C4-2B (cell line): Measurements from ENCODE around the gene PEF1.
A peak's percentile ranks its signal among the peaks of the same experiment; 100 is the strongest.
"Not testable (repeated sequence)": the region's sequence is repeated elsewhere in the genome, so short reads cannot be mapped to it uniquely, and the experiment has no call there.

Source experiments
- H3K27ac ChIP-seq: fragments of 450-650 bp; 2 replicates; pipeline ENCODE4 v1.5.1; 2017
- ZFX ChIP-seq: fragments of 450-650 bp; IDR thresholded peaks from 2 replicates; pipeline ENCODE4 v1.6.1; 2017
- TF ChIP-seq, protein P1 (sequence below): fragments of 450-650 bp; conservative IDR thresholded peaks from 2 replicates; pipeline ENCODE4 v1.5.1; 2017; ENCODE audit warnings: mild to moderate bottlenecking

PEF1 gene

DNA sequence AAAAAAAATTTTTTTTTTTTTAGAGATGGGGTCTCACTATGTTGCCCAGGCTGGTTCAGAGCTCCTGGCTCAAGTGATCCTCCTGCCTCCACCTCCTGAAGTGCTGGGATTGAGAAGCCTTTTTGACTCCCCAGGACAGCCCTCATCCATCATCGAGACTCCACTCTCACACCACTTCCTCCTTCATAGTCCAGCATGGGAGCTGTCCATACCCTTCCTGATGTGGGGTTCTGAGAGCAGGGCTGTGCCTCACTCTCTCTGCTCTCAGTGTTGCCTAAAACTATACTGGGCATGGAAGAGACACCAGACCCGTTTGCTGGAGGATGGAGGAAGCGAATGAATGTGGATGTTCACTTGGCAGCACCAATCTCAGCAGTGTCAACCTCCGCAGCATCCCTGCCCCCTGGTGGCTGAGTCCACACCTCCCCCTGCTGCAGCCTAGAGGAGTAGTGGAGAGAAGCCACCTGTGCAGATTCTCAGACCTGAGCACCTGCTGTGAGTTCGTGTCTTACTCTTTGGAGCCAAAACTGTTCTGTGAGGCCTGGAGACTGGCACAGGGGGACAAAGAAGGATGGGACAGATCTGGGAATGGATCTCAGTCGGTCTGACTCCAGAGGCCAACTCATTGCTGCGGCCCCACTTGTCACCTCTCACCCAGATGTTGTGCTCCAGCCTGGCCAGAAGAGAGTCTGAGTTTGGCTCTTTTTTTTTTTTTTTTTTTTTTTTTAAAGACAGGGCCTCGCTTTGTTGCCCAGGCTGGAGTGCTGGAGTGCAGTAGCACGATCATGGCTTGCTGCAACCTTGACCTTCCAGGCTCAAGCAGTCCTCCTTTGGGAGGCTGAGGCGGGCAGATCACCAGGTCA, 50.7 kb downstream of the PEF1 start:
- TF ChIP-seq, protein P1, sequence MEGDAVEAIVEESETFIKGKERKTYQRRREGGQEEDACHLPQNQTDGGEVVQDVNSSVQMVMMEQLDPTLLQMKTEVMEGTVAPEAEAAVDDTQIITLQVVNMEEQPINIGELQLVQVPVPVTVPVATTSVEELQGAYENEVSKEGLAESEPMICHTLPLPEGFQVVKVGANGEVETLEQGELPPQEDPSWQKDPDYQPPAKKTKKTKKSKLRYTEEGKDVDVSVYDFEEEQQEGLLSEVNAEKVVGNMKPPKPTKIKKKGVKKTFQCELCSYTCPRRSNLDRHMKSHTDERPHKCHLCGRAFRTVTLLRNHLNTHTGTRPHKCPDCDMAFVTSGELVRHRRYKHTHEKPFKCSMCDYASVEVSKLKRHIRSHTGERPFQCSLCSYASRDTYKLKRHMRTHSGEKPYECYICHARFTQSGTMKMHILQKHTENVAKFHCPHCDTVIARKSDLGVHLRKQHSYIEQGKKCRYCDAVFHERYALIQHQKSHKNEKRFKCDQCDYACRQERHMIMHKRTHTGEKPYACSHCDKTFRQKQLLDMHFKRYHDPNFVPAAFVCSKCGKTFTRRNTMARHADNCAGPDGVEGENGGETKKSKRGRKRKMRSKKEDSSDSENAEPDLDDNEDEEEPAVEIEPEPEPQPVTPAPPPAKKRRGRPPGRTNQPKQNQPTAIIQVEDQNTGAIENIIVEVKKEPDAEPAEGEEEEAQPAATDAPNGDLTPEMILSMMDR = peak; percentile 95
- no peak for TF ChIP-seq ZFX
- H3K27ac ChIP-seq = no peak overlapping the region

DNA sequence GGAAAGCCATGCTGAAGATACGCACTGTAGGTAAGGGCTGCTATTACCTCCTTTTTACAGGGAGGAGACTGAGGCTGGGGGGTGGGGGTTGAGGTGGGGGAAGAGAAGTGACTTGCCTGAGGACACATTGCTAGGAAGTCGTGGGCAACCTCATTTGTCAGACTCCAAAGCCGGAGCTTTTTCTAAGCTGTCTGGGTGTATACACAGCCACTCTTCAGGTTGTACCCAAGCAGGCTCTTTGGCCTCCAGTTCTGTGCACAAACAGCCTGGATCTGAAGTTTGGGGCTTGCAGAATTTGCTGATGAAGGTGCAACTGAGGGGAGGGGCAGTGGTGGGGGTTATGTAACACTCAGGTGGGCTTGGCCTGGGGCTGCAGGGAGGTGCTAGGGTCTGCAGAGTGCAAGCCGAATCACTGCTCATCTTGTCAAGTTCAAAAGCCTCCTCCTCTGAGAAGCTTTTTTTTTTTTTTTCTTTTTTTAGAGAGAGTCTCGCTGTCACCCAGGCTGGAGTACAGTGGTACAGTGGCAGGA, 51.5 kb downstream of the PEF1 start:
- H3K27ac ChIP-seq = no peak overlapping the region
- TF ChIP-seq ZFX = no peak
- TF ChIP-seq, protein P1 = no peak

DNA sequence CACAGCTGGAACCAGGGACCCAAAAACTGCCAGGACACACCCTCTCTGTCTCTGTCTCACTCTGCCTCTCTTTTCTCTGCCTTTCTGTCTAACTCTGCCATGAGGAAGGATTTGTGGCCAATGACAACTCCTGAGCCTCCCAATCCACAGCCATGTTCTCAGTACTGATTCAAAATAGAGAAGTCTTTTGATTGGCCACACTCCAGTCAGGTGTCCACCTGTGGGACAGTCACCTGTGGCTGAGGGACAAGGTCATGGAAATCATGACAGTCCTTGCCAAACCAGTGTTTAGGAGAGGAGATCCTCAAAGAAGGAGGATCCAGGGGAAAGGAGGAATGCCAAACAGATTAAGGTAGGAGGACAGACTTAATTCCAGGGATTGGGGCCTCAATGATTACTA, 52.5 kb downstream of the PEF1 start:
- TF ChIP-seq, protein P1 = no peak
- TF ChIP-seq ZFX = no peak
- H3K27ac ChIP-seq = no peak overlapping the region

DNA sequence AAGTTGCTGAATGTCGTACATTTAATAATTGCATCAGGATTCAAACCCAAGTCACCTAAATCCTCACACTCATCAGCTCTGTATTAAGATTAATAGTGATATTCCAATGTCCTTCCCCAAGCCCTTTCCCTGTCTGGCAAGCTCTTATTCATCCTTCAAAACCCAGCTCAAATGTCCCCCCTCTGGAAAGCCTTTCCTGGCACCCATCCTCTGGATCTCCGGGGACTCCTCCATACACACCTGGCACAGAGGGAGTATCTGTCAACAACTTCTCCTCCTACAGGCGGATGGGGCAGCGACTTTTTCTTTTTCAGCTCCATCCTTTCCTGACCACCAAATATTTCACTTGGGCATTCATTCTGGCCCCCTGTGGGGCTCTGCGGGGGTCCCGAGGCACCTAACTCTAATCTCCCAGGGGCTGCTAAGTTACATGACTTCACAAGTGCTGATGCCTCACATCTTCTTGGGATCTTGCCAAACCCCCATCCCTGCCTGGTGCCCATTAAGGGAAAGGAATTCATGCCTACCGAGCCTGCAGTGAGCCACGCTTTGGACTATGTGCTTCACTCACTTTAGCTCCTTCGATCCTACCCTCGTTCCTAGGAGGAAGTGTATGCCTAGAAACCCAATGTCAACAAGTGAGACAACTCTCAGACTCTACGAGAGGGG, 53.1 kb downstream of the PEF1 start:
- no peak for TF ChIP-seq ZFX
- TF ChIP-seq, protein P1 = no peak

DNA sequence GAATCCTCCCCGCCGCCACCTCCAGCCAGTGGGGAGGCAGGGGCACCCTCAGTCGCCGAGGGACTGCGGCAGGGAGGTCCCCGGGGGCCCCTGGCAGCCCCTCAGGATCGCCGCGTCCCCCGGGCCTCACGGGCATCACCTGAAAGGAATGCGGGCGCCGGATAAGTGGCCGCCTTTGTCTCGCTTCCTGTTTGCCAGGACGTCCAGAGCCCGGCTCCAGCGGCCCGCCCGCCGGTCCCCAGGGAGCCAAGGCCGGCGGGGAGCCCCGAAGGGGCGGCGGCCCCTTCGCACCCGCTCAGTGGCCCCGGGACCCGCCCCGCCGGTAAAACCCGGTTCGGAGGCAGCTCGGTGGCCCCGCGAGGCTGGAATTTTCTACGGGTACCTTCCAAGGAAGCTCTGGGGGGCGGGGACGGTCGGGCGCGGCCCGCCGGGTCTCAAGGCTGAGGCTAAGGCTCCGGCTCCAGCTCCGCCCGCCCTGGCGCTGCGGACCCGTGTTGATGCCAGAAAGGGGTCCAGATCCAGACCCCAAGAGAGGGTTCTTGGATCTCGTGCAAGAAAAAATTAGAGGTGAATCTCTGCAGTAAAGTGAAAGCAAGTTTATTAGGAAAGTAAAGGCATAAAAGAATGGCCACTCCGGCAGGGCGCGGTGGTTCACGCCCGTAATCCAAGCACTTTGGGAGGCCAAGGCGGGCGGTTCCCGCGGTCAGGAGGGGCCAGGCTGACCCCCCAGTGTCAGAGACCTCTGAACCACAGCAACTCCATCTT, 55.7 kb downstream of the PEF1 start:
- no peak overlapping the region for H3K27ac ChIP-seq
- no peak for TF ChIP-seq ZFX
- TF ChIP-seq, protein P1 = no peak

More for the DNA sequence above, 53.1 kb downstream of the PEF1 start:
- no peak overlapping the region for H3K27ac ChIP-seq

DNA sequence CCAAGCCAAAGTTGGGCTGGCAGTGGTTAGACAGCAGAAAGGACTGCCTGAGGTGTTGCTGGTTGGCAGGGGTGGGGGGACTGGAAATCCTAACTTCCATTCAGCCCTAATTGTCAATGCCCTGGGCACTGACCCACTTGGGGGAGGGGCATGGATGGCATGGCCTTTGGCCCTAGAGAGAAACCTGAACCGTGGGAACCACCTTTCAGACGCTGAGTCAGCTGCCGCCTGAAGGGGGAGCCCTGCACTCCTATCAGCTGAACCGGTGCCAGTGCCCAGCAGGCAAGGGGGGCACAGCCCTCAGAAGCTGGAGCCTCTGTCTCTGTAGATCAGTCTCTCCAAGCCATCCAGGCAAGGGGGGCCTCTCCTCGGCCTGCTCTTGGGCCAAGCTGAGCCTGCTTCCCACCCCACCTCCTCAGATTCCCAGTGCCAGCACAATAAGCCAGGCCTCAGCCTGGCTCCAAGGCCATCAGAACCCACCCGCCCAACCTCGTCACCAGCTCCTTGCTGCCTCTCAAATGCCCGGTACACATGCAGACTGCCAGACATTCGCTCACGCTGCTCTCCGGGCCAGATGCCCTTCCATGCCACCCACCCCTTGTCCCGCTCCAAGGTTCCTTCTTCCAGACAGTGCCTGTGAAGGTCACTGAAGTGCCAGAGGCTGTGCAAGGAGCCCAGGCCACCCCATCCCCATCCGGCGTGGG, 56.8 kb downstream of the PEF1 start:
- TF ChIP-seq, protein P1 = peak; percentile 72
- TF ChIP-seq ZFX = no peak
- H3K27ac ChIP-seq = no peak overlapping the region

DNA sequence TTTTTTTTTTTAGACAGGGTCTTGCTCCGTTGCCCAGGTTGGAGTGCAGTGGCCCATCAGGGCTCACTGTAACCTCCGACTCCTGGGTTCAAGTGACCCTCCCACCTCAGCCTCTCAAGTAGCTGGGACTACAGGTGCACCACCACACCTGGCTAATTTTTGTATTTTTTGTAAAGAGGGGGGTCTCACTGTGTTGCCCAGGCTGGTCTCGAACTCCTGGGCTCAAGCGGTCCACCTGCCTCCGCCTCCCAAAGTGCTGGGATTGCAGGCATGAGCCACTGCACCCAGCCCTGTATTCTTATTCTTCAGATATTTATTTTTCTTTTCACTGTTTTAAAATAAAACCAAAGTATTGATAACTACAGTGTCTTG, 57.4 kb downstream of the PEF1 start:
- H3K27ac ChIP-seq = not testable (repeated sequence)
